A204.1 (cell line): ENCODE results near the gene CYSLTR1.
"Not testable (repeated sequence)": the region's sequence is repeated elsewhere in the genome, so short reads cannot be mapped to it uniquely, and the experiment has no call there.

Source experiments
- FAIRE-seq: peaks from 2 replicates; lab custom pipeline; 2012; peaks lifted over from hg19 to GRCh38; lab: Jason Lieb, UNC

Gene CYSLTR1, protein sequence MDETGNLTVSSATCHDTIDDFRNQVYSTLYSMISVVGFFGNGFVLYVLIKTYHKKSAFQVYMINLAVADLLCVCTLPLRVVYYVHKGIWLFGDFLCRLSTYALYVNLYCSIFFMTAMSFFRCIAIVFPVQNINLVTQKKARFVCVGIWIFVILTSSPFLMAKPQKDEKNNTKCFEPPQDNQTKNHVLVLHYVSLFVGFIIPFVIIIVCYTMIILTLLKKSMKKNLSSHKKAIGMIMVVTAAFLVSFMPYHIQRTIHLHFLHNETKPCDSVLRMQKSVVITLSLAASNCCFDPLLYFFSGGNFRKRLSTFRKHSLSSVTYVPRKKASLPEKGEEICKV

DNA sequence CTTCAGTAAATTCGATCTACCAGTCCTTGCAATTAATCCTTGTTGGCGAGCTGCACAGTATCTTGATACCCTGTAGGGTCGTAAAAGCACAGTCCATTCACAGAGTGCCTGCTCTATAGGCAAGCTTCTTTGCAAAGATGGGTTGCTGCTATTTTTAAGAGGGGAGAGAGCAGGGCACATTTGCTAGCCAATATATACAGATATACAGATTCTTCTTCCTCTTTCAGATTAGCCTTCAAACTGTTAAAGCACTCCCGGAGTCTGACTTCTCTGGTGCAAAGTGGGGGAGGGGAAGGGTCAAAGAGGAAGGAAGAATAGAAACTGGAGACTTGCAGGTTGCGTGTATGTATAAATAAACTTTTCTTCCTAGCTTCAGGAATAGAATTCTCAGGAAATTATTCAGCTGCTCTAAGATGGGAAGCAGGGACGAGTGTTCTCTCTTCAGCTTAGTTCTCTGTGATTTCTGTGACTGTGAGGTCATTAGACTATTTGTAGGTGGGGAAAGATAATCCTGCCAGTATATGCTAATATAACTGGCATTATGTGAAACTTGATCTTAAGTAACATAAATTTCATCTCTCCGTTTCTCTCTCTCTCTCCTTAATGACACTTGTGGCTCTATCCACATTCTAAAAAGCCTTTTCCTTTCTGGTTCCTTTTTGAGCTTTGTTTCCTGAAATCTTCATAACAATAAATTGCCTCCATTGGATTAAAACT is at the start of gene CYSLTR1:
CYSLTR1 (minus strand) TSS at position 242 of the 717 bp plus-strand sequence. CDS start 53,865 bp downstream, outside the sequence.
- no peak for FAIRE-seq

DNA sequence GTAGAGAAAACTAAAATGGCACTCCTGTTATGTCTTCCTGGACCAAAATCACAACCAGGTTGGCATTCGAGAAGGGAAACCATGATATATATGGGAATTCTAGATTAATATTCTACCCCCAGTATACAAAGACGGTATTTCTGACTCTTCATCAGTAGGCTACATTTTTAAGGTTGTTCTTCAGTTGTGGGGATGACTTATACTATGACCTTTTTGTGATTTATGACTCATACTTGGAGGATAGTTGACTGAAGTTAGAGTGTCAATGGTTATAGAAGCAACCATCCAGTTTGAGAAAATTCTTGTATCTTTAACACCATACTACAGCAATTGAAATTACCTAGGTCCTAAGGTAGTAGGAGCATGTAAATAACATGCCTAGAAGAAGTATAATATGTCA is 49.8 kb upstream of the CYSLTR1 start:
- FAIRE-seq: no peak

DNA sequence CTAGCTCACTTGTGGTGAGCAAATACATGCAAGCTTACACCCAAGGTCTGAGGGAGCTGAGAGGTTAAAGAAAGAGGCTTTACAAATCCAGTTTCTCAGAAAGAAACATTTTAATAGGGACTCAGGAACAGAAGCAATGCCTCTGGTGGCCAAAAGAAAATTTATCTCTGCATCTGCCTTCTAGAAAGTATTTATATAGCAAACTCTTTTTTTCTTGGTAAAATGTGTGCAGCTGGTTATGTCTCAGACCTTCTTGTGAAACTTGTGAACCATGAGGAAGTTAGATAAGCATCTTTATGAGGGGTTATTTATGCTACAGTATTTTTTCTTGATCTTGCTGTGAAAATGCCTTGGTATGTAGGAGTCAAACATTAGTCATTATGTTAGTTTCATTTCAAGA is 48.5 kb upstream of the CYSLTR1 start:
- no peak for FAIRE-seq

DNA sequence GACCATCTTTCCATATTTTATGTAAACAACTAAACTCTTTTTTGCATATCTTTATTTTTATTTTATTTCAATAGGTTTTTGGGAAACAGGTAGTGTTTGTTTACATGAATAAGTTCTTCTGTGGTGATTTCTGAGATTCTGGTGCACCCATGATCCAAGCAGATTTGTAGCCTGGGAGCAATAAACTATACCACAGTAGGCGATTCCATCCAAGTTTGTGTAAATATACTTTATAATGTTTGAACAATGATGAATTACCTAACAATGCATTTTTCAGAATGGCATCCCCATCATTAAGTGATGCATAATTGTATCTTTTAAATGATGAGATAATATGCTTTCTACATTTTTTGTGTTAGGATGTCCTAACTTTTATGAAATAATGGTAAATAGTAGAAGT is 39.2 kb upstream of the CYSLTR1 start:
- no peak for FAIRE-seq

DNA sequence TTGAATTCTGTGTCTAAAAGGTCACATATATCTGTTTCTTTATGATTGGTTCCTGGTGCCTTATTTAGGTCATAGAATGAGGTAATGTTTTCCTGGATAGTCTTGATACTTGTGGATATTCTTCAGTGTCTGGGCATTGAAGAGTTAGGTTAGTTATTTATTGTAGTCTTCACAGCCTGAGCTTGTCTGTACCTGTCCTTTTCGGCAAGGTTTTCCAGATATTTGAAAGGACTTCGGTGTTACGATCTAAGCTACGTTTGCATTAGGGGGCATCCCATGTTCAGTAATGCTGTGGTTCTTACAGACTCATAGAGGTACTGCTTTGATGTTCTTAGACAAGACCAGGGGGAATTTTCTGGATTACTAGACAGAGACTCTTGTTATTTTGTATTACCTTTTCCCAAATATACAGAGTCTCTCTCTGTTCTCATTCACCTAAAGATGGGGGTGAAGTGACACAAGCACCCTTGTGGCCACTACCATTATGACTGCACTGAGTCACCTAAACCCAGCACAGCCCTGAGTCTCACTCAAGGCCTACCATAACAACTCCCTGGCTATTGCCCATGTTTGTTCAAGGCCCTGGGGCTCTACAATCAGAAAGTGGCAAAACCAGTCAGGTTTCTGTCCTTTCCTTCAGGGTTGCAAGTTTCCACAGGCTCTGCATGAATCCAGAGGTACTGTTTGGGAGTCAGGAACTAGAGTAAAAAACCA is 30.1 kb upstream of the CYSLTR1 start:
- no peak for FAIRE-seq

DNA sequence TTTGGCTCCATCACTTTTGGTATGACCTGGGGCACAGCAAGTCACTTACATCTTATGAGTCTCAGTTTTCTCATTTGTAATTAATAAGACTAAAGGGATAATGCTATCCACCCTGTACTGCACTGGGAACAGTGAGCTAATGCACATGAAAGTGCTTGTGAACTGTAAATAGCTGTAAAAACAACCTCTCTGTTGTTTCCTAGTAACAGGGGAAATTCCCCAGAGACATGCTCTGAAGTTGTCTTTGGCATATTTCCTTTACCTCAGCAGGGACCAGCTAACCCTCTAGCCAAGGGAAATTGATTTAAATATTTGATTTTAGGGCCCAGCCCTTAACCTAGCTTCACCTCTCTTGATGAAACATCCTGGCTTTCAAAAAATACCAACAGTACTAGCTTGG is 6.1 kb upstream of the CYSLTR1 start:
- FAIRE-seq: no peak

DNA sequence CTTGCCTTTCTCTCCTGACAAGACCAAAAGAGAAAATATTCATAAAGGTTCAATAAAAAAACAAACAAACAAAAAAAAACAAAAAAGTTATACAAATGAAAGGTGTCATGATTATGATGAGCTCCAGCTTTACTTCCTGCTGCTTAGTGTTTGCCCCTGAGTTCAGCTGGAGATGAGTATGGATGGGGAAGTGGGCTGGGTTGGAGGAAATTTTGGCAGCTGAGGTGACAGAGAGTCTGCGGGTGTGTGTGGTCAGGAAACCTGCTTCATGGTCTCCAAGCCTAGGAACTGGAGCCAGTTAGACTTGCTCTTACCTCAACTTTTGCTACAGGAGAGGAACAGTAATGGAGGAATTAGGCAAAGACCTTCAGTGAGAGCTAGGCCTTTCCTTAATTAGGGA is 4.3 kb upstream of the CYSLTR1 start:
- no peak for FAIRE-seq

DNA sequence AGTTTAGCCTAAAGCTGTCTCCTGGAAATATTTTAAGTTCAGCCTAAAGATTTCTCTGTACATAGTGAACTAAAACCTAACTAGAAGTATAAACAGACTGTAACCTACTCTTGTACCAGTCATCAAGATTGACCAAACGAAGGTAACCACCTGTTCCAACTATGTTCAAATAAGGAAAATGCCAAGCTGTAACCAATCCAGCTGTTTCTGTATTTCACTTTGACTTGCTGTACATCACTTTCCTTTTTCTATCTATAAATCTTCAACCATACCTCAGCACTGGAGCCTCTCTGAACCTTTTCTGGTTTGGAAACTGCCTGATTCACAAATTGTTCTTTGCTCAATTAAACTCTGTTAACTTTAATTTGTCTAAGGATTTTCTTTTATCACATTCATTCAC is 3.1 kb upstream of the CYSLTR1 start:
- FAIRE-seq: no peak

DNA sequence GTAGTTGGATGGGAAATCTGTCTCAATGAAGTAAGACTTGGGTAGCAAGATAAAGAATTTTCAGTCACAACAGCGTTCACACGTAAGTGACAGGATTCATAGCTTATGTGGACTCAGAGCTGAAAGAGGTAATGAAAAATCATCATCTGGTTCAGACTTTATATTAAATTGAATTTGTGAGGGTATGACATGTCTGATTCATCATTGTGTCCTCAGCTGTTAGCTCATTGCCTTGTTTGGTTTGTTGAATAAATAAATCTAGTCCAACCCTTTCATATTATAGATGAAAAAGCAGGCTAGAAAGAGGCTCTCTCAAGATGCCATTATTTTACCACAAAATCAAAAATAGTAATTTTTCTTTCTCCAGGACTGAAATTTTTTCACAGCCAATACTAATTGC is 2.7 kb upstream of the CYSLTR1 start:
- no peak for FAIRE-seq

DNA sequence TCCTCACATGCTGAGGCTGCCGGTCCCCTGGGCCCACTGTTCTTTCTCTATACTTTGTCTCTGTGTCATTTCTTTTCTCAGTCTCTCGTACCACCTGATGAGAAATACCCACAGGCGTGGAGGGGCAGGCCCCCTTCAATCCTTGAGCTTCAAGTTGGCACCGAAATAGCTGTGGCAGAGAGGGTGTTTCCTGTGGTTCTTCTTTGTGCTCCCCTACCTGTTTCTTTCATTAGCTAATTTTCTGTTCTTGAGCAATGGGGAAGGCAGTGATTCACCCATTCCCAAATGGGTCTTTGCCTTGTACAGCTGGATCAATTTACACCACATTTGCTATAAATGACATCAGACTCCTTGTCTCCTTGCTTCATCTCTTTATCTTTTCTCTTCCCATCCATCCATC is 2.1 kb upstream of the CYSLTR1 start:
- no peak for FAIRE-seq

DNA sequence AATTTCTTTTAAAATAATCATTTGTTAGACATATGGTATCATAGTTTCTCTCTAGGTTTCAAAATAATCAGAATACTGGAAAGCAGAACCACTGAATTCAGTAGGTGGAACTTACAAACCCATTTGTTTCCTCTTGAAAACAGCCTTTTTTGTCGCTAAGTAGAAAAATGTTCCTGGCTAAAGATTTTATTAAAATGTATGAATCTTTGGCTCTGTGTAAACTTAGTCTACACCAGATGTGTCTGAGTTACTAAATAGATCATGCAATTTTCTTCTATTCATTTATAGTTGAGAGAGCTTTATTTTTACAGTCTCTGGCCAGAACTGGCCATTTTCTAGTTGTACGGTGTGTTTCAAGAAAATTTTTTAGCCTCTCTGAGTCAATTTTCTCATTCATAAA is 1.0 kb downstream of the CYSLTR1 start:
- no peak for FAIRE-seq

DNA sequence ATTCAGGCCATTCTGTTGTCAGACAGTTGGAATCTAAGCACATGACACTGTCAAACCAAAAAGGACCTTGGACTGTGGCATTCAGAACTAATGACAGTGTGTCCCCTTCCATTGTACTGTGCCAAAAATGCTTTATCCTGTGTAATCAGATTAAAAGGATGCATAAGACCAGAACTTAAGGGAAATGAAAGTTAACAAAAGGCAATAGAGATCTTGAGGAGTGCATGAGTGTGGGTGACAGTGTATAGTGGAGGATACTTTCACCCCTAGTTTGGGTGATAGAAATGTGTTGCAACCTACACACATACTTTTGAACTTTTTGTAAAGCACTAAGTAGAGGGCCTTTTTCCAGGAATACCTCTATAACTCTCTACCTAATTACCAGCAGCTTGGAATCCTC is 4.5 kb downstream of the CYSLTR1 start:
- no peak for FAIRE-seq

DNA sequence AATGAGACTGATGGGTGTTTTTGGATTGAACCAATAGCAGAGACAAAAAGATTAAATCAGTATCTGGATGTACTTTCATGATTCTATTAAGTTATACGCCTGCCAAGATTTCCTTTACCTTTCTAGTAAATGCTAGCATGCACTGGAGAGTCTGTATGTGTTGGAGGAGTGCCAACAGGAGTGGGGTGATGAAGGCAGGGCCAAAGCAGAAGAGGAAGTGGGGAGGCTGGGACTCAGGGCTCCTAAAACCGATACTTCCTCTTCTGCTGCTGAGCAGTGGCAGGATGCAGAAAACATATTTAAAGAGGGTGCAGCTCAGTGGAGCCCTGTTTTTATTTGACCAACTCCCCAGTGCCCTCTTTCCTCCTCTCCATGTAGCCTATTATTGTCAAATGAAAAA is 5.6 kb downstream of the CYSLTR1 start:
- no peak for FAIRE-seq

DNA sequence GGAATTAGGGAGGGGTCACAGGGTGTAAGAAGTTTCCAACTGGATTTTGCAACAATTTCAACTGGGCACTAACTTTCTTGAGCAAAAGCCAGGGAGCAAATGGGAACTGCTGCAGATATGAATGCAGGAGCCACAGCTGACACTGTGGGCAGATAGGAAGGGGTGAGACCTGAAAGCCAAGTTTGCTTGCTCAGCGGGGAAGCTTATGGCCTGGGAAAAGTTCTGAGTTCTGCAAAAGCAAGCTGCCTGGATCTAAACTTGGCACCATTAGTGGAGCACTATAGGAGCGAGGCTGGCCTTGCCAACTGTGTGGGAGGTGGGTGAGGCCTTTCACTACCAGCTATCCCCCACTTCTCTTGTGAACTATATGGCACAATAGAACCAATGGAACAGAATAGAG is 11.1 kb downstream of the CYSLTR1 start:
- FAIRE-seq: no peak

DNA sequence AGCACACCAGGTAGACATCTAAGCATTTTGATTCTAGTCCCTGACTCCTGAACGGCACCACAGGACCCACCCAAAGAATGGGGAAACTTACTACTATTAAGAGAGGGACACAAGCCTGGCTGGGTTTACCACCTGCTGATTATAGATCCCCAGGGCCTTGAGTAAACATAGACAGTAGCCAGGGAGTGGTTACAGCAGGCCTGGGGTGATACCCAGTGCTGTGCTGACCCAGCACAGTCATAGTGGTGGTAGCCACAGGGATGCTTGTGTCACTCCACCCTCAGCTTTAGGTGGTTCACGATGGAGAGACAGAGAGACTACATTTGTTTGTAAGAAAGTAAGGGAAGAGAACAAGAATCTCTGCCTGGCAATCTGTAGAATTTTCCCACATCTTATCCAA is 11.7 kb downstream of the CYSLTR1 start:
- FAIRE-seq: no peak

DNA sequence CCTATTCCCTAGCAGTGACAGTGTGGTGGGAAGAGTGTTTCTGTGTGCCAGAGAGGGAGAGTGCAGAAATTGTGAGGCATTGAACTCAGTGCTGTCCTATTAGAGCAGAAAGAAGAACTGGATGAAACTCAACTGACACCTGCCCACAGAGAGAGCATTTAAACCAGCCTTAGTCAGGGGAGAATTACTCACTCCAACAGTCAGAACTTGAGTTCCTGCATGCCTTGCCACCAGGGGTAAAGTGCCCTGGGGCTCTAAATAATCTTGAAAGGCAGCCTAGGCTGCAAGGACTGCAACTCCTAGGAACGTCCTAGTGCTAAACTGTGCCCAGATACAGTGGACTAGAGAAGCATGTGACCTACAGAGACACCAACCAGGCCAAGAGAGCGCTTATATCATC is 12.8 kb downstream of the CYSLTR1 start:
- FAIRE-seq: no peak

DNA sequence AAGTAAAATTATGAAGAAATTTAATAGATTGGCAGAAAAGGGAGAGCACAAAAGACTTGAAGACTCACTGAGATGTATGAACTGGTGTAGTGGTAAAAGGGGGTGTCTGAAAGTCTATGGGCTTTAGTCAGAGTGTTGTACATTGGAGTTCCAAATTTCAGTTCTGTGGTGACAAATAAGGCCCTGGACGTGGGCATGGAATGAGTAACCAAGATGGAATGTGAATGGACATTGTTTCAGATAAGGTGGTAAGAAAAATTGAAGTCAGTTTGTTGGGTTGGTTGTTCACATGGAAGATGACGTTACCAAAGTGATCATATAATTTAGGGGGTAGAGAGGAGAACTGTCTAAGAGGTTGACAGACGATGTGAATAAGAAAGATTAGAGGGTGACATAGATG is 13.9 kb downstream of the CYSLTR1 start:
- no peak for FAIRE-seq

DNA sequence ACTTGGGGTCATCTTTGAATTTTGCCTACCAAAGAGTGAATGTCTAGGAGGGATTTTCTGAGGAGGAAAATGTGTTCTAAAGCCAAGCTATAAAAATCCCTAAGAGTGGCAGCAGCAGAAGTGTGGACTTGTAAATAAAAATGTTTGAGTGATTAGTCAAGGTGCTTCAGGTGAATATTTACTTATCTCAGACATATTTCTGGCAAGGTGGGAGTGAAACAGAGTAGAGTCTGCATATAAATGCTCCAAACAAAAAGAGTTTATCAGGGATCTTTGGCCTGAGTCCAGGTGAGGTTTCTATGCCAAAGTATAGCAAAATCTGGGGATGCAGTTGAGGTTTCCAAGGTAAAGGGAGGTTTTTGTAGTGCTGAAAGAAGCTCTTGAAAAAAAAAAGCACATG is 19.7 kb downstream of the CYSLTR1 start:
- no peak for FAIRE-seq

DNA sequence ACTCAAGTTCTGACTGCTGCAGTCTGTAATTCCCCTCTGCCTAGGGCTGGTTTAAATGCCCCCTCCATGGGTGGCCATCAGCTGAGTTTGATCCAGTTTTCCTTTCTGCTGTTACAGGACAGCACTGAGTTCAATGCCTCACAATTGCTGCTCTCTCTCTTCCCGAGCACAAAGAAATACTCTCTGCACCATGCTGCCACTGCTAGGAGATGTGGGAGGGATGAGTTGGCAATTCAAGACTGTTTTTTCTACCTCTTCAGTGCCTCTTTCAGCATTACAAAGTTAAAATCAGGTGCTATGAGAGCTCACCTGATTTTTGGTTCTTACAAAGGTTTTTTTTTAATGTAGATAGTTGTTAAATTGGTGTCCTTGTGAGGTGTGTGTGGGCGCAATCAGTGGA is 24.3 kb downstream of the CYSLTR1 start:
- FAIRE-seq: no peak

DNA sequence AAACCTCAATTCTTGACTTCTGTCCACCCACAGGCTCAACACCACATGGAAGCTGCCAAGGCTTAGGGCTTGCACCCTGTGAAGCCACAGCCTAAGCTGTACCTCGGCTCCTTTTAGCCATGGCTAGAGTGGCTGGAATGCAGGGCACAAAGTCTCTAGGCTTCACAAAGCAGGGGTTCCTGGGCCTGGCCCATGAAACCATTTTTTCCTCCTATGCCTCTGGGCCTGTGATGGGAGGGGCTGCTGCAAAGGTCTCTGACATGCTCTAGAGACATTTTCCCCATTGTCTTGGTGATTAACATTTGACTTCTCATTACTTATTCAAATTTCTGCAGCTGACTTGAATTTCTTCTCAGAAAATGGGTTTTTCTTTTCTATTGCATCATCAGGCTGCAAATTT is 26.5 kb downstream of the CYSLTR1 start:
- FAIRE-seq: not testable (repeated sequence)

DNA sequence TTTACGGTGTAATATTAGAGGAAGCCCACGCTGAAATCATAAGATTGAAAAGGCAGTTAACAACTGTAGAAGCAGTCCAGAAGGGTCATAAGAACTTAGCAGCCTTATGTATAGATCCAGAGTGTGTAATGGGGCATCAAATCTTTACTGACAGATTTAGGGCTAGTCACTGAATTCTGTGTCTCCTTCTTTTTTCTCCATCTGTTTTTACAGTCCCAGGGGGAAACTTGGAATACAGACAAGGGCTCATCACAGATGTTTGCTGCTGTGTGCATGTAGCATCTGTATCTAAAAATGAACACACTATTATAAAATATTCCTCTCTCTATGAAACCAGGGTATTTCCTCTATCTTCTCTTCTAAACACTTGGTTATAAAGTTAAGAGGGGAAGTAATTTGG is 43.9 kb downstream of the CYSLTR1 start:
- no peak for FAIRE-seq

DNA sequence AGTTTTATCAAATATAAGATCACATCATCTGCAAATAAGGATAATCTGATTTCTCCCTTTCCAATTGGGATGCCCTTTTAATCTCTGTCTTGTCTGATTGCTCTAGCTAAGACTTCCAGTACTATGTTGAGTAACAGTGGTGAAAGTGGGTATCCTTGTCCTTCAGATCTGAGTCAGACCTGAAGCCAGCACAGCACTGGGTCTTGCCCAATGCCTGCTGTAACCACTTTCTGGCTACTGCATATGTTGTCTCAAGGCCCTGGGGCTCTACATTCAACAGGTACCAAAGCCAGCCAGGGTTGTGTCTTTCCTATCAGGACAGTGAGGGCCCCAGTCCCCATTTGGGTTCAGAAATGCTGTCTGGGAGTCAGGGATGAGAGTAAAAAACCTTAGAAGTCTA is 90.3 kb downstream of the CYSLTR1 start:
- no peak for FAIRE-seq

DNA sequence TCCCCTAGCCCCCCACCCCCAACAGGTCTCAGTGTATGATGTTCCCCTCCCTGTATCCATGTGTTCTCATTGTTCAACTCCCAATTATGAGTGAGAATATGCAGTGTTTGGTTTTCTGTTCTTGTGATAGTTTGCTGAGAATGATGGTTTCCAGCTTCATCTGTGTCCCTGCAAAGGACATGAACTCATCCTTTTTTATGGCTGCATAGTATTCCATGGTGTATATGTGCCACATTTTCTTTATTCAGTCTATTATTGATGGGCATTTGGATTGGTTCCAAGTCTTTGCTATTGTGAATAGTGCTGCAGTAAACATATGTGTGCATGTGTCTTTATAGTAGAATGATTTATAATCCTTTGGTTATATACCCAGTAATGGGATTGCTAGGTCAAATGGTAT is 101.4 kb downstream of the CYSLTR1 start:
- not testable (repeated sequence) for FAIRE-seq
